PC-9 (cell line): ENCODE results near the gene SMARCA4. TPM values are rescaled to one million over a fixed set of nuclear protein-coding genes. Genes with fewer than 3 reads are reported as not detected.
"Not testable (repeated sequence)": the region's sequence is repeated elsewhere in the genome, so short reads cannot be mapped to it uniquely, and the experiment has no call there.

Experiments used
- BruUV-seq: library from RNA; stranded (reverse); fragments of 400-500 nt; replicated peaks from 2 replicates; lab custom pipeline; 2021; lab: Mats Ljungman, UMichigan
- CTCF ChIA-PET: fragments of 300-600 bp; sonication (Branson Sonifier 250); formaldehyde crosslinking; loops from one replicate; lab custom pipeline; 2022; ENCODE audit warnings: antibody characterized with exemption; lab: Charles Lee
- POLR2A ChIA-PET: fragments of 300-600 bp; sonication (Branson Sonifier 250); formaldehyde crosslinking; loops from one replicate; lab custom pipeline; 2022; ENCODE audit warnings: antibody characterized with exemption; ENCODE audit not compliant: unreplicated experiment; lab: Charles Lee
- DNase-seq, 2 experiments: peaks; one replicate each; pipeline versions ENCODE4 v3.0.0 to v3.0.0-alpha.2; 2015 to 2022; ENCODE audit warnings: mixed read lengths in 1 of 2
- H2AFZ ChIP-seq: fragments of 200-600 bp; sonication (generic); 2 replicates; pipeline ENCODE4 v1.8.1; 2017; ENCODE audit warnings: antibody characterized with exemption
- H3F3A ChIP-seq: fragments of 200-600 bp; sonication (generic); 2 replicates; pipeline ENCODE4 v1.8.1; 2017; ENCODE audit warnings: antibody characterized with exemption, mild to moderate bottlenecking, low read depth; ENCODE audit not compliant: insufficient read depth
- H3K27ac ChIP-seq: fragments of 200-600 bp; sonication (generic); 2 replicates; pipeline ENCODE4 v1.6.1; 2016; ENCODE audit warnings: mixed run types
- H3K27me3 ChIP-seq: fragments of 200-600 bp; sonication (generic); 2 replicates; pipeline ENCODE4 v1.6.1; 2016; ENCODE audit warnings: low read depth, mixed run types; ENCODE audit not compliant: insufficient read depth
- H3K36me3 ChIP-seq: fragments of 200-600 bp; sonication (generic); 2 replicates; pipeline ENCODE4 v1.6.1; 2016; ENCODE audit warnings: low read depth, mixed run types
- H3K4me1 ChIP-seq: fragments of 200-600 bp; sonication (generic); replicated peaks from 2 replicates; pipeline ENCODE4 v1.6.1; 2016; ENCODE audit warnings: mixed run types; ENCODE audit not compliant: insufficient read depth
- H3K4me2 ChIP-seq: fragments of 200-600 bp; sonication (generic); 2 replicates; pipeline ENCODE4 v1.6.1; 2017; ENCODE audit warnings: mixed run types
- H3K4me3 ChIP-seq: fragments of 200-600 bp; sonication (generic); 2 replicates; pipeline ENCODE4 v1.6.1; 2016; ENCODE audit warnings: mixed run types
- H3K79me2 ChIP-seq: fragments of 200-600 bp; sonication (generic); 2 replicates; pipeline ENCODE4 v1.6.1; 2017; ENCODE audit warnings: low read depth, mixed run types
- H3K9me2 ChIP-seq: fragments of 200-600 bp; sonication (generic); 2 replicates; pipeline ENCODE4 v1.8.1; 2017; ENCODE audit warnings: mild to moderate bottlenecking; ENCODE audit not compliant: insufficient read depth
- H3K9me3 ChIP-seq: fragments of 200-600 bp; sonication (generic); 2 replicates; pipeline ENCODE4 v1.8.1; 2016; ENCODE audit warnings: low read depth; ENCODE audit not compliant: insufficient read depth
- H4K20me1 ChIP-seq: fragments of 200-600 bp; sonication (generic); 2 replicates; pipeline ENCODE4 v1.8.1; 2017; ENCODE audit not compliant: insufficient read depth
- CTCF ChIP-seq: fragments of 200-600 bp; sonication (generic); conservative IDR thresholded peaks from 2 replicates; pipeline ENCODE4 v1.6.1; 2017; ENCODE audit warnings: mixed run types, antibody characterized with exemption, mild to moderate bottlenecking, moderate library complexity
- EZH2 ChIP-seq: fragments of 200-600 bp; sonication (generic); IDR thresholded peaks from 2 replicates; pipeline ENCODE4 v1.8.0; 2017; ENCODE audit warnings: antibody characterized with exemption, low read depth
- intact Hi-C: fragments of 100-400 bp; cut with micrococcal nuclease; formaldehyde crosslinking; loops from one replicate; pipeline ENCODE4 v1.10.0; 2022; ENCODE audit not compliant: unreplicated experiment
- total RNA-seq: library from RNA; stranded (reverse); gene quantifications from 2 replicates; pipeline ENCODE4 v1.2.3, GENCODE V29; 2021

Gene SMARCA4
- total RNA-seq, 1 experiment from 2014 or later = 136 TPM

GRCh38 chr19:10943412-10943811 lies 17.4 kb upstream of the SMARCA4 start:
- H3K36me3 ChIP-seq, BruUV-seq, CTCF ChIA-PET, H3K9me3 ChIP-seq, H3K27ac ChIP-seq, H2AFZ ChIP-seq, H3K4me2 ChIP-seq, H3K27me3 ChIP-seq, H3K79me2 ChIP-seq, intact Hi-C loops, H4K20me1 ChIP-seq, H3K4me3 ChIP-seq, H3K9me2 ChIP-seq, DNase-seq: not testable (repeated sequence)
- Histone ChIP-seq H3F3A (peaks cover 54% of the 10 kb centered on the region), H3K4me1 (peaks cover 49% of the 10 kb centered on the region)
- POLR2A ChIA-PET = interaction anchor here (0.6 kb wide), 1 partner anchor 339 kb away, joined by 3 read pairs; no protein-coding TSS in a partner anchor

- CTCF ChIA-PET = interaction anchor here (0.5 to 0.6 kb wide), 2 partner anchors 12 to 18 kb away, joined by 3 read pairs; no protein-coding TSS in a partner anchor
- Histone ChIP-seq H3K4me3 (no peak overlapping the region), H2AFZ (no peak overlapping the region), H3K4me1 (peaks cover 35% of the 10 kb centered on the region), H3K27ac (no peak overlapping the region), H3K79me2 (no peaks in the 10 kb centered on the region), H3K9me2 (no peaks in the 10 kb centered on the region), H3K4me2 (no peak overlapping the region), H3K36me3 (no peaks in the 10 kb centered on the region), H3K9me3 (no peaks in the 10 kb centered on the region), H3K27me3 (no peaks in the 10 kb centered on the region), H4K20me1 (no peaks in the 10 kb centered on the region), H3F3A (peaks cover 45% of the 10 kb centered on the region)
- intact Hi-C loops = no loop called here
- TF ChIP-seq EZH2 = no peak
- TF ChIP-seq CTCF = no peak
- no peak for DNase-seq
- POLR2A ChIA-PET = interaction anchor here (0.6 kb wide), 1 partner anchor 35 kb away, joined by 14 read pairs; no protein-coding TSS in a partner anchor
- BruUV-seq = no TSS peak
Measured at GRCh38 chr19:10945264-10945663, 15.6 kb upstream of the SMARCA4 start.

- Histone ChIP-seq H3F3A (peaks cover 32% of the 10 kb centered on the region; the same call in 1 of the 2 replicates), H3K27me3 (no peaks in the 10 kb centered on the region), H3K9me2 (no peaks in the 10 kb centered on the region), H4K20me1 (no peaks in the 10 kb centered on the region), H3K4me3 (no peak overlapping the region), H2AFZ (no peak overlapping the region), H3K4me1 (peaks cover 20% of the 10 kb centered on the region), H3K79me2 (no peaks in the 10 kb centered on the region), H3K27ac (peak overlapping the region; percentile 43), H3K4me2 (no peak overlapping the region), H3K9me3 (no peaks in the 10 kb centered on the region), H3K36me3 (no peaks in the 10 kb centered on the region)
- peak in 1 of 2 experiments; percentile 75 for DNase-seq
- intact Hi-C loops = no loop called here
- TF ChIP-seq EZH2 (no peak), CTCF (no peak)
- BruUV-seq = no TSS peak
- POLR2A ChIA-PET = interaction anchor here (0.6 kb wide), 1 partner anchor 13 kb away, joined by 8 read pairs; no protein-coding TSS in a partner anchor
- CTCF ChIA-PET = interaction anchor here (0.6 kb wide), 1 partner anchor 42 kb away, joined by 6 read pairs; no protein-coding TSS in a partner anchor
Measured at GRCh38 chr19:10946958-10947657, 13.7 kb upstream of the SMARCA4 start.
